CD8-positive, alpha-beta memory T cell (primary cell): ENCODE data around the gene UBE3D. TPM values are rescaled to one million over a fixed set of nuclear protein-coding genes. Genes with fewer than 3 reads are reported as not detected.
"Not testable (repeated sequence)": the region's sequence is repeated elsewhere in the genome, so short reads cannot be mapped to it uniquely, and the experiment has no call there.

ENCODE experiments used
- CTCF ChIA-PET: fragments of 350-600 bp; sonication (Branson Sonifier 250); formaldehyde crosslinking; loops from one replicate; lab custom pipeline; 2021; ENCODE audit warnings: antibody characterized with exemption; lab: Charles Lee
- POLR2A ChIA-PET: fragments of 350-600 bp; sonication (Branson Sonifier 250); formaldehyde crosslinking; loops from one replicate; lab custom pipeline; 2021; ENCODE audit warnings: antibody characterized with exemption; lab: Charles Lee
- DNase-seq, 5 donors: peaks; one replicate each; pipeline versions ENCODE4 v3.0.0 to v3.0.0-alpha.2; 2020 to 2022; ENCODE audit warnings: mixed read lengths in 1 of 5
- H3K27ac ChIP-seq: one replicate; pipeline ENCODE4 v1.7.0; 2013; ENCODE audit warnings: low read depth, mild to moderate bottlenecking, low read length, moderate library complexity
- H3K27me3 ChIP-seq: 2 replicates; pipeline ENCODE4 v1.7.0; 2013; ENCODE audit warnings: low read length, mild to moderate bottlenecking; ENCODE audit not compliant: insufficient read depth, poor library complexity, severe bottlenecking
- H3K36me3 ChIP-seq: 2 replicates; pipeline ENCODE4 v1.7.0; 2013; ENCODE audit warnings: mild to moderate bottlenecking, low read length, moderate library complexity; ENCODE audit not compliant: insufficient read depth
- H3K4me1 ChIP-seq: 2 replicates; pipeline ENCODE4 v1.7.0; 2013; ENCODE audit warnings: mild to moderate bottlenecking, low read length, moderate library complexity; ENCODE audit not compliant: insufficient read depth
- H3K4me3 ChIP-seq: 2 replicates; pipeline ENCODE4 v1.7.0; 2013; ENCODE audit warnings: mild to moderate bottlenecking, low read length
- H3K9me3 ChIP-seq: 2 replicates; pipeline ENCODE4 v1.7.0; 2013; ENCODE audit warnings: mild to moderate bottlenecking, low read length
- H3K27ac Mint-ChIP-seq, 8 donors: one replicate each; pipeline ENCODE4 v1.8.0; 2020 to 2021; ENCODE audit warnings: mixed read lengths in 8 of 8, mild to moderate bottlenecking in 6 of 8, inconsistent platforms in 3 of 8, moderate library complexity in 3 of 8
- H3K27me3 Mint-ChIP-seq, 2 donors: one replicate each; pipeline ENCODE4 v1.8.0; 2020 to 2021; ENCODE audit warnings: mixed read lengths in 2 of 2, mild to moderate bottlenecking in 1 of 2, moderate library complexity in 1 of 2
- H3K36me3 Mint-ChIP-seq, 3 donors: one replicate each; pipeline ENCODE4 v1.8.0; 2020 to 2021; ENCODE audit warnings: mixed read lengths in 3 of 3, inconsistent platforms in 1 of 3, mild to moderate bottlenecking in 1 of 3
- H3K4me1 Mint-ChIP-seq, 3 donors: one replicate each; pipeline ENCODE4 v1.8.0; 2020 to 2021; ENCODE audit warnings: mixed read lengths in 3 of 3, inconsistent platforms in 1 of 3, mild to moderate bottlenecking in 1 of 3
- H3K4me3 Mint-ChIP-seq, 7 donors: one replicate each; pipeline ENCODE4 v1.8.0; 2020 to 2021; ENCODE audit warnings: mixed read lengths in 7 of 7, mild to moderate bottlenecking in 6 of 7, moderate library complexity in 4 of 7, inconsistent platforms in 2 of 7
- H3K9me3 Mint-ChIP-seq, 5 donors: one replicate each; pipeline ENCODE4 v1.8.0; 2020 to 2022; ENCODE audit warnings: mixed read lengths in 5 of 5, mild to moderate bottlenecking in 3 of 5, moderate library complexity in 2 of 5, inconsistent platforms in 1 of 5
- polyA plus RNA-seq: library from polyadenylated mRNA; unstranded; fragments of 300-500 nt; fragmentation: Illumina TruSeq; gene quantifications from one replicate; pipeline ENCODE4 v1.2.3, GENCODE V29; 2021
- total RNA-seq, 2 experiments: library from RNA; stranded (reverse); gene quantifications; one replicate each; pipeline ENCODE4 v1.2.3, GENCODE V29; 2021

UBE3D gene
- total and polyA plus RNA-seq, 3 experiments from 2014 or later, result 3.9 to 8.1 (median 6.3) TPM

DNA sequence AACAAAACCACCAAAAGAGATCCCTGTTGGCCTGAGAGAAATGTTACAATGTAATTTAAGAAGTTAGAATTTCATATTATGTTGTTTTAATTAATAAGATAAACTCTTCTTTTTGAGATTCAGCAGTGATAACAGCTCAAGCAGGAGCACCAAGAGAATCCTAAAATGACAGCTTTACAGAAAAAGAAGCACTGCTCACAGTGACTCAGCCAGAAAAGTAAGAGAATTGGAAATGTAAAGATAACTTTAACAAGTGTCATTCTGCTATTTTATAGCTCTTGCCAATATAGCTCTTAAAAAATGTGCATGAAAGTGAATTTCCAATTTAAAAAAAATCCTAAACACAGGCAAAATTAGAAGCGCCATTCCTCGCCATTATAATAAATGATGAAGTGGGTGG is 111.3 kb downstream of the UBE3D start:
- ChIA-PET POLR2A (no interaction called here), CTCF (no interaction called here)
- no peak overlapping the region for H3K27ac ChIP-seq

DNA sequence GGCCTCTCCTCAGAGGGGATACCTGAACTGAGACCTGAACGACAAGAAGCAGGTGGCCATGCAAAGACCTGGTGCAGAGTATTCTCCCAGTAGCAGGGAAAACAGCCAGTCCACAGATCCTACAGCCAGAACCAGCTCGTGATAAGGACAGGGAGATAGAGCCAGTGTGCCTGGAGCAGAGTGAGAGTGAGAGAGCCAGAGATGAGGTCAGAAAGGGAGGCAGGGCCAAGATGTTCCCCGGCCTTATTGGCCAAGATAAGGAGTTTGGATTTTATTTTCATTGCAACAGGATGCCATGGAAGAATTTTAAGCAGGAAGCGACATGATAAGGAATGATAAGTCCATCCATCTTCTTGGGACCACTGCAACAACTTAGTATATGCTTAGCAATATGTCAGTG is 111.8 kb downstream of the UBE3D start:
- Mint-ChIP-seq H3K4me3 (no peak overlapping the region), H3K4me1 (no peaks in the 10 kb centered on the region), H3K36me3 (peaks cover 20 to 41% (median 23%) of the 10 kb centered on the region in 3 donors), H3K27me3 (no peaks in the 10 kb centered on the region), H3K9me3 (peaks cover 0 to 7% (median 0%) of the 10 kb centered on the region in 5 donors), H3K27ac (no peak overlapping the region)
- CTCF ChIA-PET, result no interaction called here
- POLR2A ChIA-PET, result no interaction called here
- H3K9me3 ChIP-seq, result no peaks in the 10 kb centered on the region
- no peak overlapping the region for H3K4me3 ChIP-seq
- H3K27me3 ChIP-seq, result no peaks in the 10 kb centered on the region
- H3K36me3 ChIP-seq, result no peaks in the 10 kb centered on the region
- no peak for DNase-seq
- H3K27ac ChIP-seq, result no peak overlapping the region
- no peaks in the 10 kb centered on the region for H3K4me1 ChIP-seq

More for the DNA sequence above, 111.3 kb downstream of the UBE3D start:
- Histone ChIP-seq H3K4me3 (no peak overlapping the region), H3K27me3 (no peaks in the 10 kb centered on the region), H3K4me1 (no peaks in the 10 kb centered on the region), H3K36me3 (no peaks in the 10 kb centered on the region), H3K9me3 (no peaks in the 10 kb centered on the region)
- H3K9me3 Mint-ChIP-seq, result peaks cover 0 to 5% (median 0%) of the 10 kb centered on the region in 5 donors
- H3K4me1 Mint-ChIP-seq, result no peaks in the 10 kb centered on the region
- no peaks in the 10 kb centered on the region for H3K27me3 Mint-ChIP-seq
- peaks cover 20 to 43% (median 23%) of the 10 kb centered on the region in 3 donors for H3K36me3 Mint-ChIP-seq
- no peak overlapping the region for H3K27ac Mint-ChIP-seq
- no peak for DNase-seq
- H3K4me3 Mint-ChIP-seq, result no peak overlapping the region

GRCh38 chr6:82951935-82952334 is 113.7 kb downstream of the UBE3D start:
- Histone ChIP-seq H3K4me3 (no peak overlapping the region), H3K27ac (no peak overlapping the region), H3K36me3 (no peaks in the 10 kb centered on the region), H3K27me3 (no peaks in the 10 kb centered on the region), H3K9me3 (no peaks in the 10 kb centered on the region), H3K4me1 (no peaks in the 10 kb centered on the region)
- ChIA-PET POLR2A (no interaction called here), CTCF (no interaction called here)
- Mint-ChIP-seq H3K36me3 (peaks cover 24 to 36% (median 25%) of the 10 kb centered on the region in 3 donors), H3K4me1 (peaks cover 1 to 9% (median 4%) of the 10 kb centered on the region in 3 donors), H3K27ac (no peak overlapping the region), H3K4me3 (no peak overlapping the region), H3K9me3 (peaks cover 0 to 9% (median 0%) of the 10 kb centered on the region in 5 donors), H3K27me3 (no peaks in the 10 kb centered on the region)
- DNase-seq, result no peak

DNA sequence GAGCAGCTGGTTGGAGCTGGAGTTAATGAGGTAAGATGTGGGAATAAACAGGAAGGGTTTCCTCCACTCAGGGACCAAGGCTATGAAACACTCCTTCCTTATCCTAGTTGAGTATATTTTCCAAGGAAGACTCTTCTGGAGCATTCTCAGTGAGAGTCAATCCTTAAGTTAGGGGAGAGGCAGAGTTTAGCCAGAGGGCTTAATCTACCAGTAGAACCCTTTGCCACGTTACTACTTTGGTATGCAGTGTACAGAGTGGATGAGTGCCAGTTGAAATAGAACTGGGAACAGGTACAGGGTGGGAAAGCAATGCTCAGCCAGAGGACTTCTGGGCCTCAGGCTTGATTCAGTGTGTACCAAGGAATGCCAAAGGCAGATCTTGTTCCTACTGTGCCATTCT is 114.3 kb downstream of the UBE3D start:
- Mint-ChIP-seq H3K4me3 (no peak overlapping the region), H3K27ac (no peak overlapping the region), H3K4me1 (peaks cover 7 to 14% (median 10%) of the 10 kb centered on the region in 3 donors), H3K36me3 (peaks cover 25 to 35% (median 27%) of the 10 kb centered on the region in 3 donors), H3K9me3 (peaks cover 0 to 9% (median 0%) of the 10 kb centered on the region in 5 donors), H3K27me3 (no peaks in the 10 kb centered on the region)
- H3K4me3 ChIP-seq, result no peak overlapping the region
- H3K27ac ChIP-seq, result no peak overlapping the region
- no peaks in the 10 kb centered on the region for H3K4me1 ChIP-seq
- no peaks in the 10 kb centered on the region for H3K27me3 ChIP-seq
- DNase-seq, result no peak
- POLR2A ChIA-PET, result no interaction called here
- H3K9me3 ChIP-seq, result no peaks in the 10 kb centered on the region
- CTCF ChIA-PET, result no interaction called here
- H3K36me3 ChIP-seq, result no peaks in the 10 kb centered on the region

GRCh38 chr6:82930915-82931314 is 134.7 kb downstream of the UBE3D start:
- POLR2A ChIA-PET, H3K4me1 Mint-ChIP-seq, CTCF ChIA-PET, H3K4me3 ChIP-seq, H3K27ac Mint-ChIP-seq, H3K27ac ChIP-seq, DNase-seq, H3K4me3 Mint-ChIP-seq, H3K4me1 ChIP-seq, H3K9me3 ChIP-seq, H3K27me3 Mint-ChIP-seq, H3K36me3 ChIP-seq, H3K27me3 ChIP-seq: not testable (repeated sequence)
- Mint-ChIP-seq H3K36me3 (peaks cover 32 to 73% (median 49%) of the 10 kb centered on the region in 3 donors), H3K9me3 (peaks cover 15 to 38% (median 32%) of the 10 kb centered on the region in 5 donors)

DNA sequence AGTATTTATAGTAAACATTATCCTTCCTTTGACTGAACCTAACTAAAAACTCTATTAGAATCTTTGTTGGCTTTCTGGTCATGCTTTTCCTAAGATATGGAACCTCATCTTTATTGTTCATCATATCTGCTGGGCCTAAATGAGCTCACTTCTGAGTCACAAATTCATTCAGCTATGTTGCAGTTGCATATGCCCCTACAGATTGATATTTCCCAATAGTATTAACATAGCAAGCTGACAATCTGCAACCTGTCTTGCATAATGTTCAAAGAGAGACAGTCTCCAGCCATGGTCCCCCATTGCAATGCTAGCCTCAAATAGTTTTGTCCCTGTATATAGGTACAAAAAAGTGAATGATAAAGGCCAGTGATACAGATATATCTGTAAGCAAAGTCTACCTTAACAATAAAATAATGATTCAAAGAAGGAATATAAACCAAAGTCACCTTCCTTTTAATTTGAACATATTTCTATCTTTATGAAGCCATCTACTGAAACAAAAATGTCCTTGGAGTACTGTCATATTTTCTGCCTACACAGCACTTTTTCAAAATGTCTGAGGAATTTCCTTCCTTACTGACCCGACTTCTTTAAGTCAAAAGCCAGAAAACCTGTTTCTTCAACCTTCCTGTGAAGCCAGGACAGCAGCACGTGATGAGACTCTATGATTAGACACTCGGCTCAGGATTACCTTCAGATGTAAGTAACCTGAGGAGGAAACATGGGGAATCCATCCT is 140.7 kb downstream of the UBE3D start:
- POLR2A ChIA-PET, result no interaction called here
- H3K36me3 Mint-ChIP-seq, result peaks cover 10 to 38% (median 12%) of the 10 kb centered on the region in 3 donors
- Histone ChIP-seq H3K4me1 (no peaks in the 10 kb centered on the region), H3K27ac (no peak overlapping the region), H3K9me3 (no peaks in the 10 kb centered on the region), H3K36me3 (no peaks in the 10 kb centered on the region), H3K4me3 (no peak overlapping the region), H3K27me3 (no peaks in the 10 kb centered on the region)
- CTCF ChIA-PET, result no interaction called here
- no peaks in the 10 kb centered on the region for H3K4me1 Mint-ChIP-seq
- no peak for DNase-seq
- no peaks in the 10 kb centered on the region for H3K27me3 Mint-ChIP-seq
- no peak overlapping the region for H3K4me3 Mint-ChIP-seq
- no peak overlapping the region for H3K27ac Mint-ChIP-seq
- H3K9me3 Mint-ChIP-seq, result peaks cover under 1 to 4% (median 2%) of the 10 kb centered on the region in 5 donors

GRCh38 chr6:82921258-82921657 is 144.4 kb downstream of the UBE3D start:
- Mint-ChIP-seq H3K4me3 (no peak overlapping the region), H3K27me3 (no peaks in the 10 kb centered on the region), H3K4me1 (no peaks in the 10 kb centered on the region), H3K9me3 (peaks cover 0 to 2% (median 0%) of the 10 kb centered on the region in 5 donors), H3K36me3 (peaks cover 15 to 36% (median 15%) of the 10 kb centered on the region in 3 donors), H3K27ac (no peak overlapping the region)
- no peak overlapping the region for H3K4me3 ChIP-seq
- ChIA-PET POLR2A (no interaction called here), CTCF (no interaction called here)
- DNase-seq, result no peak
- H3K9me3 ChIP-seq, result no peaks in the 10 kb centered on the region
- H3K4me1 ChIP-seq, result no peaks in the 10 kb centered on the region
- H3K27ac ChIP-seq, result no peak overlapping the region
- no peaks in the 10 kb centered on the region for H3K27me3 ChIP-seq
- H3K36me3 ChIP-seq, result no peaks in the 10 kb centered on the region

DNA sequence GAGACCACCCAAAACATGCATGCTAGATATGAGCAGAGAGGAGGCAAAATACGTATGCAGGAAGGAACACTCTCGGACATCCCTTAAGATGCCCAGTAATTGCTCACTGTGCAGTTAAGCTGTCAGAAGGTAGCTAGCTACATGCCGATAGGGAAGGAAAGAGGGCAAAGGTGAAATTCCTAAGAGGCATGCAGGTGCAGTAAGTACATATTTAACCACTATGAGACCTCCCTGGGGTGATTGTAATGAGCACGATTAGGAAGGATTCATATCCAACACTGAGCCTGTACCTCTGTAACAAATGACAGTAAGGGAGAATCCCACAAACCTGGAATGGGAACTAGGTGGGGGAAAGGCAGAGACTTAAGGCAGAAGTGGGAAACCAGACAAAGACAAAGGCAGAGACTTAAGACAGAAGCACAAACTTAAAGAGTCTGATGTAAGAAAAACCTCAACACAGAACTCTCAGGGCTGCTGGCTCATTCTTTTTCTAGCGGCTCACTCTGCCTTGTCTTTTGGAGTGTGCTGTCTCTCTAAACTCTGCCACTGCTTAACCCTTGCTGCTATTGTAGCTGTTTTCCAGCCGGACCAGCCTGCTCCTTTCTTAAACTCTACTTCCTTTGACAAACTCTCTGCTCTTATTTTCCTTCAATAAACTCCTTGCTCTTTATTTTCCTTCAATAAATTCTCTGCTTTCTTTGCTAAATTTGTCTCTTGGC is 148.1 kb downstream of the UBE3D start:
- Histone ChIP-seq H3K36me3 (no peaks in the 10 kb centered on the region), H3K9me3 (no peaks in the 10 kb centered on the region), H3K27me3 (no peaks in the 10 kb centered on the region), H3K27ac (no peak overlapping the region), H3K4me3 (no peak overlapping the region), H3K4me1 (no peaks in the 10 kb centered on the region)
- no peak for DNase-seq
- Mint-ChIP-seq H3K27me3 (no peaks in the 10 kb centered on the region), H3K36me3 (peaks cover 23 to 30% (median 27%) of the 10 kb centered on the region in 3 donors), H3K27ac (no peak overlapping the region), H3K4me3 (no peak overlapping the region), H3K9me3 (peaks cover 0 to 2% (median 0%) of the 10 kb centered on the region in 5 donors), H3K4me1 (no peaks in the 10 kb centered on the region)
- CTCF ChIA-PET, result no interaction called here
- POLR2A ChIA-PET, result no interaction called here
